Right kidney (tissue), 1 donor: ENCODE measurements around the gene NT5C2.

Experiments used
- DNase-seq: peaks from one replicate; pipeline ENCODE4 v3.0.0-alpha.2; 2016

Gene NT5C2

DNA sequence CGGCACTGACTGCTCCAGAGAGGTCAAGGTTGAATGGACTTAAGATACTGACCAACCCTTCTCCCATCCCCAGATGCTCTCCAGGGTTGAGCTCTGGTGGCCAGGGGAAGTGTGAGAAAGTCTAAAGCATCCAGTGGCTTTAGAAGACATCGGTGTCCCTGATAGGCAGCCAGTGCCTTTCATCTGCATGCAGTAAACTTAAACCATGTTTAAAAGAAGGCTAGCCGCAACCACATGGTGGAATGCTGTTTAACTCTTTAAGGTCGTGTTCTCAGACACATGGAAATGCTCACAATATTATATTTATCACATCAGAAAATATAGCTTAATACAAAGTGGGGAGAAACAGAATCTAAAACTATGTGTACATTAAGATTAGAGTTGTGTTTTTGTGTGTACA is 138.0 kb downstream of the NT5C2 start:
- DNase-seq = no peak

DNA sequence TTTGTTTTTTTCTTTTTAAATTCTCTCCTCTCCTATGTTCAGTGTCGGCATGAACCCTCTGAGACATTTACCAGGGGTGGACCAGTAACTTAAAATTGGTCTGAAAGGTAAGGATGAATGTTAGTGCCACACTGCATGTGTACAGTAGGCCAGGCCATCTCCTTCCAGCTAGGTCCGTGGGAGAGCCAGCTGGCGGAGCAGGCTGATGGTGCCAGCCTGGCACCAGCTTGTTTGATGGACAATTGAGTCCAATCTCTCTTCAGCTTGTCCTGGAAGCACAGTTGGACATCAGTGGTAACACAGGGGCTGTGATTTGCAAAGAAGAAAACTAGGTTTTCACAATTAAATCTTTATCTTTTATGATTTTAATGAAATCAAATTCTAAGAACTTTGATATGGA is 138.5 kb downstream of the NT5C2 start:
- no peak for DNase-seq

DNA sequence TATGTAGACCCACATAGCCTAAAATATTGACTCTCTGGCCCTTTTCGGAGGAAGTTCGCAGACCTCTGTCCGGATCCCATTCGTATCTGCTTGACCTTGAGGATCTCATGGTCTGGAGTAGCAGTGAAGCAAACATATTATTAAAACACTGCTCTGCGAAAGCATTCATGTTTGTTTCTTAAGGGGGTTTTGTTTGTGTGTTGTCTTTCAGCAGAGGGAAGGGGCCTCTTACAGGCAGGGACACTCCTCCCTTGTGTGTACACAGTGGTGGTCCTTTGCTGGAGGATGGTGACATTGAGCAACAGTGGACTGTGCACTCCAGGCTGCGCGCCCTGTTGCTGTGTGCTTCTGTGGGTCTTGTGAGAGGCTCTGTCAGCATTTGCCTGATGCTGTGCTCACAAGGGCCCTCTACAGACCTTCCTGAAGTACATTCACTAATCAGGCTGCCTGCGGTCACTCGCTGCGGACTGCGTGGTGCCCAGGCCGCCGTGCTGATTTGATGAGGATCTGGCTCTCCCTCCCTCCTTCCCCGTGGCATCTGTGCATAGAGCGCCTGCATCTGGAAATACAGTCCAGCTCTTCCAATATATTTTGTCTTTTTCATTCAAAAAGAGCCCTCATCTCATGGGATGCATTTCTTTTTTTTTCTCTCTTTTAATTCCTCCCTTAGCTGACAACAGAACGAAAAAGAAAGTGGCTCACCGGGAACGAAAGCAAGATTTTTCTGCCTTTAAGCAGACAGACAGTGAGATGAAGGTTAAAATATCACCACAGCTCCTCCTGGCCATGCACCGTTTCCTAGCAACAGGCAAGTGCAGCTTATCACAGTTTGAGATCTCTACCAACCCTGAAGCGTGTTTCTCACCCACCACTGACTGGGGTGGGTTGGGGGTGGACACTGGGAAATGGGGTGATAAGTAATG is 139.2 kb downstream of the NT5C2 start:
- peak; percentile 50 for DNase-seq

DNA sequence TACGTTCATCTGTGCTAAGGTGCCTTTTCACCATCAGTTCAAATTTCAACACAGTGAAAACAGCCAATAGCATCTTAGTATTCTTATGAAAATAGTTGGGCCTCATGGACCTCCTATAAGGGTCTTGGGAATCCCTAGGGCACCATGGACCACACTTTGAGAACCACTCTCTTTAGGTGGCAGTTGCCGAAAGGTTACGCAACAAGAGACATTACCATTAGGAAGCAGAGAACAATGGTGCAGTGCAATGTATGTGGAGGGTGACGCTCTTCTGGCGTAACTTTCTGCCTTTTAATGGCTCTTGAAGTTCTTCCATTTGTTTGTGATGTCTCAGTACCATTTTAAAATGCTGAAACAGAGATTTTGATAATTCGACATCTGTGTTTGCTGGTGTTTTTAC is 143.8 kb downstream of the NT5C2 start:
- no peak for DNase-seq

DNA sequence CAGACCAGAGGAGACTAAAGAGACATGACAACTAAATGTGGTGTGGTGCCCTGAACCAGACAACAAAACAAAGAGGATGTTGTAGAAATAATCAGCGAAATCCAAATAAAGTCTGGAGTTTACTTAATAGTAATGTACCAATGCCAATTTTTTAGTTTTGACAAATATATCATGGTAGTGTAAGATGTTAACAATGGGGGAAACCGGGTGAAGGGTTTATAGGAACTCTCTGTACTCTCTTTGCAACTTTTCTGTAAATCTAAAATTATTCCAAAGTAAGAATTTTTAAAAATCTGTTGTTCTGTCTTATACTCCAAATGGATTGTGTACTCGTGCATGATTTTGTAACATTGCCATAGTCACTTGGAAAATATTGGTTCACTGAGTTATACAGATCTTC is 145.7 kb downstream of the NT5C2 start:
- DNase-seq = no peak

DNA sequence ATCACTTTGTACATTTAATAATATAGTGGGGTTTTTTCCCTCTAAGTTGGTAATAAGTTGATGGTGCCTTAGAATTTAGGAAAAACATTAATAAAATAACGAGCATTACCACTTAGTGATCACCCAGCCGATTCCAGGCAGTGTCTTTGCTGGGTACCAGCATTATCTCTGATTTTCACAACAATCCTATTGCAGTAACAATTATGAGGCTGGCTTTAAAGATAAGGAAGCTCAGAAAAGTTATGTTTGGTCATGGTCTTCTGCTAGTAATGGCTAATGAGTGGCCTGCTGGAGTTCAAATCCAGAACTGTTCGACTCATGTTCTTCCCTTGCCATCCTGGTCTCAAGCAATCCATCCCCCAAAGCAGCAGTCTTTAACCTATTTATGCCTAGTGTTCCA is 147.1 kb downstream of the NT5C2 start:
- DNase-seq = no peak

DNA sequence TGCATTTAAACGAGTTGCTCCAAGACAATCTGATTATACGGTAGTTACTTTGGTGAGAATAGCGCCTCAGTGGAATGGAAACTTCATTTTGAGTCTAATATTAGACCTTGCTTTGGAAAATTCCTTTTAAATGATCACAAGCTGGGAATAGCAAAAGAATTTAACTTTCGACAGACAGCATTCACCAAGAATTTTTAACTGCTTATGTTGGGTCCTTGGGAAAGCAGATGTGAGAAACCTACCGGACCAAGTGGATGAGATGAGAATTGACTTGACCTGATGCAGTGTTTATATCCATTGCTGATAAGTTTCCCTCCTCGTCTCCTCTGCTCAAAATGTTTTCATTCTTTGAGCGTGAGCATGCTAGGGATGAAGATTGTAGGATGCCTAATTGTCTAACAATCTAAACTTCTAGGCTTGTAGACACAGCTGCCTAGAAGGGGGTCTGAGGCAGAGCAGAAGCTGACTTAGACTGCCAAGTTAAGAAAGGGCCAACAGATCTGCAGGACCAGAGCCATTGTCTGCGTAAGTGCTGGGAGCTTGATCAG is 148.1 kb downstream of the NT5C2 start:
- no peak for DNase-seq

DNA sequence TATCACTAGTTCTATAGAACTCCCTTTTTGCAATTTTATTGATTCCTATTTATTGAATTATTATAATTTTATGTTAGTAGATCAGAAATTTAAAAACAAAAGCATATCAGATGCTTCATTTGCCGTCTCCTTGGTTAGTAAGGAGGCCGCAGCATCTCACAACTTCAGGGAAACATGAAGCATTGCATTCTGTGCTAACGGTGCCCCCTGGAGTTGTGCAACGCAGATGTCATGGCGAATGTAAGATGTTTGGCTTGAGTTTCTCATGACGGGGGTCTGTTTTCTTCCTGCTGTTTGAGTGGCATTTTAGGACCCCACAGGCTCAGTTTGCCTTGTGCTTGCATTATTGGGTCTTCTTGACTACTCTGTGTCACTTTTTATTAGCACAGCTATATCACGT is 150.2 kb downstream of the NT5C2 start:
- no peak for DNase-seq

DNA sequence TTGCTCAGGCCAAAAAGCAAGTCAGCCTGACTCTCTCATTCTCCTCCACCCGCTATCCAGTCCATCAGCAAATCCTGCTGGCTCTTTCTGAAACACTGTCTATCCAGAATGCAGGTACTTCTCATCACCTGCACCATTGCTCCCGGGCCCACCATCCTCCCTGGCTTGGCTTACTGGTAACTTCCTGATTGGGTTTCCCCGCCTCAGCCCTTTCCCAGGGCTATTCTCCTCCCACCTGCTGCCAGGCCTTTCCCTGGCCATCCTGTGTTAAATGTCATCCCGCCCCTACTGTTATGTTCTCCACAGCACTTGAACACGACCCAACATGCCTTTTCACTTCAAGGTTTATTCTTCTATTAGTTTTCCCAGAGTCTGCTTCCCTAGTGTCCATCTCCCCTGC is 150.9 kb downstream of the NT5C2 start:
- DNase-seq = no peak

DNA sequence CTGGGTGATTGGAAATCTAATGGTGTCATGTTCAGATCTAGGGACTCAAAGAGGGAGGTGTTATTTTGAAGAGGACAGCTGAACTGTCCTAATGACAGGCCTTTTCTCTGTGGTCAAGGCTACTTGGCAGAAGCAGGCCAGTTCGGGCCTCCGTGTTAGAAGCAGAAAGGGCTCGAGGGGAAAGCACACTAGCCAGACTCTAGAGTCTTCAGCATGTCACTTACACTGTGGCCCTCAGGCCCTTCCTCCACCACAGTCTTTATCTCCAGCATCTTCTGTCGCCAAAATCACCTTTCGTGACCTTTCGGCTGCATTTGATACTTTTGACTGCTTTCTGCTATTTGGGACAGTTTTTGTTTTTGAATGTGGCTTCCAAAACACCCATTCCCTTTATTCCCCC is 151.7 kb downstream of the NT5C2 start:
- DNase-seq = no peak

DNA sequence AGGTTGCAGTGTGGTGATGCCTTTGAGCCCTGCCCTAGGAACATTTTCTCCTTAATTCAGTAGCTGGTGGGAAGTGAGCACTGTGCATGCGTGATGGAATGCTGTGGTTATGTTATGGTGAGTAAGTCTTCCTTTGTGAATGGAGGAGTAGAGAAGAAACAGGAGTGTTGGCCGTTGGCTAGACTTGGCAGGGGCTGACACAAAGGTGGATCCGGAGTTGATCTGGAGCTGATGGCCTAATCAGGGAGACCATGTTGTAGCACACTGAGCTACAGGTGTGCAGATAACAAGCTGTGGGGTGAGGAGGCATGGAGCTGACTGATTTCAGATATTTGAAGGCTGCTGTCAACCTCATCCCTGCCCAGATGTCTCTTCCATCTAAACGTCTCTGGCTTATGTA is 152.7 kb downstream of the NT5C2 start:
- DNase-seq = no peak

DNA sequence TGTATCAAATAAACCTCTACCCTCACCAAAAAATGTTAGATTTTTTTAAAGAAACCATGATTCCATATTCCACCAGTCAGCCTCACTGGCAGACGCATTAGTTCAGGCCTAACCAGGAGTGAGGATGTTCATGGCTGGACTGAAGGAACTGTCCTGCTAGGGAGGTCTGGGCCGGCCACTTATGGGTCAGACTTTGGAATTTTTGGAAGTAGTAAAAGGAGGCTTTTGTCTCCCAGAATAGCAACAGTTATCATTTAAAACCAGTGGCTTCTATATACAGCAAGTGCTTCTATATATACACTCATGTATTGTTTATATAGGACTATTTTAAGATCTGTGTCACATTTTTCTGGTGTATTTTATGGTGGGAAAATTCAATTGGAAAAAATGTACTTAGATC is 154.5 kb downstream of the NT5C2 start:
- no peak for DNase-seq
